M059J (cell line): ENCODE measurements around the gene AGAP1. TPM values are rescaled to one million over a fixed set of nuclear protein-coding genes. Genes with fewer than 3 reads are reported as not detected.
"Not testable (repeated sequence)": the region's sequence is repeated elsewhere in the genome, so short reads cannot be mapped to it uniquely, and the experiment has no call there.

Experiments used
- DNase-seq: peaks from one replicate; pipeline ENCODE4 v3.0.0-alpha.2; 2012; ENCODE audit warnings: low read depth
- total RNA-seq: library from RNA; depleted of rRNA; stranded (reverse); fragments of >200 nt; shearing (Covaris generic); gene quantifications from 2 replicates; pipeline ENCODE4 v1.2.3, GENCODE V29; 2014

The AGAP1 gene
- total RNA-seq, 1 experiment from 2014 or later, result 8.7 TPM

DNA sequence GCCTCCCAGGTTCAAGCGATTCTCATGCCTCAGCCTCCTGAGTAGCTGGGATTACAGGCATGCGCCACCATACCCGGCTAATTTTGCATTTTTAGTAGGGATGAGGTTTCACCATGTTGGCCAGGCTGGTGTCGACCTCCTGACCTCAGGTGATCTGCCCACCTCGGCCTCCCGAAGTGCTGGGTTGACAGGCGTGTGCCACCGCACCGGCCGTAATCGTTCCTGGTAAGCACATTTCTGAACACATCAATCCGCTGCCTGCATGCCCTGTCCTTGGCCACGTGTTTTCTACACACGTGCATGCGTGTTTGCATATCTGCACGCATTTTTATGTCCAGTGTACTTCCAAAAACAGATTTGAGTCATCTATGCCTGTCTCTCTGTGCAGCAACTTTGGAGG lies 597.0 kb downstream of the AGAP1 start:
- not testable (repeated sequence) for DNase-seq

DNA sequence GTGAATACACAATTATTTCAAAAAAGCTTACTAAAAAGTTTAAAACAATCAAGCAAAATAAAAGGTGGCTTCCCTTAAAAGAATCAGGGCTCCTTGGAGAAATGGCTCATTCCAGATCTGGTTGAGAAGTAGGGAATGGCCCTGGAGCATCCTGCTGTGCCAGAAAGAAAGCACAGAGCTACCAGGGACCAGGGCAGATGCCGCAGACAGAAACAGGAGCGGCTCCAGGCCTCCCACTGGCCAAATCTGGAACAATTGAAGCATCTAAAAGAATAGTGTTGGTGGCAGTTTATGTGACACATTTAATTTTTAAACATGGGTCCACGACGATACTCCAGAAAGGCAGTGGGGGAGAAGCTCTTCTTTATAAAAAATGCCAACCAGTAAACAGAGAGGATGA lies 598.9 kb downstream of the AGAP1 start:
- no peak for DNase-seq

DNA sequence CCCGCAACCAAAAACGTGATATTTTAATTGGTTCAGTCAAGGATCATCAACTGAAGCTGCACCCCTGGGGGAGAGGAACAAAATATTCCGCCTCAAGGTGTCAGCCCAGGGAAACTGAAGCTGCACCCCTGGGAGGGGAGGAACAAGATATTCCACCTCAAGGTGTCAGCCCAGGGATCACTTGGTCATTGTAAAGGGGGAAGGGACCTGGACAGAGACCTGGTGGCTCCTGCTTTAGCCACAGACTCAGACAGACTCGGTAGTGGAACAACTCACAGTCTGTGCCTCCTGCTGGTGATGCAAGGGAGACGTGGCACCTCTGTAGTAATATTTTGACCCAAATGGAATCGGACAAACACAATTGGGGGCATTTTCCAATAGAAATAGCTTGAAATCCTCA lies 599.3 kb downstream of the AGAP1 start:
- no peak for DNase-seq

DNA sequence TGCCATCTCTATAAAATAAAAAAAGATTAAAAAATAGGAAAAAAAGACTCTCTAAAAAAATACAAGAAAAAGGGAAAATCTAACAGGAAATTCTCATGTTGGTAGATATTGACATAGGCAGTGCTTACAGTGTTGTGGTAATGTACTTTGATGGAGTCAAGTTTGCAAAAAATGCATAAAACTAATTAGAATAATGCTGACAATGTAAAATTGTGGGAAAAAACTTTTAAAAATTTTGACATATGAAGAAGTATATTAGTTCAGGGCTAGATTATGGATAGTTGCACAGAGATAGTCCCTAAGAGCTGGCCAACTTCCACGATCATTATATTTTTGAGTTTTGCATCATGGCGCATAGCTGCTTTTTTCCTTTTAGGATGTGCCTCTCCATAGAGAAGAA lies 601.7 kb downstream of the AGAP1 start:
- no peak for DNase-seq

DNA sequence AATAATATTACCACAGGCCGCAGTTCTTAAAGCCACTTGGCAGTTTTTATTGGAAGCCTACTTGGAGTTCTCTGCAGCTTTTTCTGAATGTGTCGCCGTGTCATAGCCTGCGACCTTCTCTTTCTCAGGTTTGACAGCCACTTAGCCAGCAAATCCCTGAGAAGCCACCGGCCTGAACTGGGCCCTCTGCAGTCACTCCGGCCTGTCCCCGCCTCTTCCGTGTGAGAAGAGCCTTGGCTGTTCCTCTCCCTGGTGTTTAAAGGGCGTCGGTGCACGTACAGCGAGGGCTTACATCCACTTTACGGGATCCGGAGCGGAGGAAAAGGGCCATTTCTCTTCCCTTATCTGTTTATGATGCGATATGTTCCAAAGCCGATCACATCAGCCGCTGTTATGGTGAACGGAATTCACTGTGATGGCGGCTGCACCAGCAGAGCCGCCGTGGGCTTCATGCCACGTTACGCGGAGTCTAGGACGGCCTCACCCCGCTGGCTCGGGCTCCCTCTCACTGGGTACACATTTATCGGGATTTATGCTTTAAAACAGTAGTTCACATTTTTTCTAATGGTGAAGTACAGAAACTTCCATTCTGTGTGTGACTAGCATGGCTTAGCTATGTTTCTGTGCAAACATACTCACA lies 607.6 kb downstream of the AGAP1 start:
- no peak for DNase-seq

DNA sequence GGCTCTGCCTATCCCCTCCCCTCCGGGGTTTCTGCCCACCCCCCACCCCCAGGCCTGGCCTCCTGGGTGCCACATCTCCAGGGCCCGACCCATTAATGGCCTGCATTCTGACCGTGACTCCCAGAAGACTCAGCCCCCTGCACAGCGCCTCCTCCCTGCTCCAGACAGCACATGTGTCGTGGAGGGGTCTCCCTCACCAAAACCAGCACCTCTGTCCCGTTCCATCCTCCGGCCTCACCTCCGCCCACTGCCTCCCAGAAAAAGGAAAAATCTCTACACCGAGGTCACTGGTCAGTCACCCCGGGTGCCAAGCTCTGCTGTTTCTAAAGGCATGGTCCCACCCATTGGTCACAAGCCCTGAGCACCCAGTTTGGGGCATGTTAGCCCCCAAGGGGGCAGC lies 609.1 kb downstream of the AGAP1 start:
- no peak for DNase-seq

DNA sequence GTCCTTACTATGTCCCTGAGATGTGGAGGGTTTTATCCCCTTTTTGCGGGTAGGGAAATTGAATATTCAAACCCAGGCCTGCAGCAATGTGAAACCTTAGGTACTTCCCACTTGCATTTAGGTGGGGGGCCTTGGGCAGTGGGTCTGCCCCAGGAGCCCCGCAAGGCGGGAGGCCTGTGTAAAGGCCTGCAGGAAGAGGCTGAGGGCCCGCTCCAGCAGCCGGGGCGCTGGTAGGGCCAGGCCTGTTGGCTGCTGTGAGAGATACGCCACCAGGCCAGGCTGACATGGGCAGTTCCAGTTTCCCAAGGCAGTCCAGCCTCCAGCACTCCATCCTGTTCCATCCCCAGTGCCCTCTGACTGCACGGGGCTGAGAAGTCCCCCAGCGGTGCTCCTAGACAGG lies 610.1 kb downstream of the AGAP1 start:
- DNase-seq, result no peak

DNA sequence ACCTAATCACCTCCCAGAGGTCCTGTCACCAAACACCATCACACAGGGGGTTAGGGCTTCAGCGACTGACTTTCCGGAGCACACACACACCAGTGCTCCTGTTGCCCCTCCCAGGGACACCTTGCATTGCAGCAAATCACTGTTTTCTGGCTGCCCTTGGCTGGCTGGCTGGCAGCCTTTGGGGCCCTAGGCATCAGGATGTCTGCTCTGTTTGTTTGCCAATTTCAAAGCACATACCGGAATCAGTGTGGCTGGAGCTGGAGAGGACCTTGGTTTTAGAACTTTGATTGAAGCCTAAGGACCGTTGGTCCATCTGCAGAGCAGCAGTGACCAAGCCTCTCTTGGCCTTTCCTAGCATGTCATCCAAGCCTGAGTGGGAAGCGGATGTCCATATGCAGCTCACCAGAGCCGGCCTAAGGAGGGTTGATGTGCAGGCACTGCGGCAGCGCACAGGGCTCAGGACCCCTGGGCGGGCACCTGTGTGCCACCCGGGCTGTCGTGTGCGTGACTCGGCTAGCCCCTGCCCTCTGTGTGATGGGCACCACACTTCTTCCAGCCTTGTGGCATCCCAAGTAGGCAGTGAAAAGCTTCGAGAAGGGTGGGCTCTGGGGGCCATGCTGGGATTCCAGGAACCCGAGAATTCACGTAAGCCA lies 612.2 kb downstream of the AGAP1 start:
- no peak for DNase-seq

DNA sequence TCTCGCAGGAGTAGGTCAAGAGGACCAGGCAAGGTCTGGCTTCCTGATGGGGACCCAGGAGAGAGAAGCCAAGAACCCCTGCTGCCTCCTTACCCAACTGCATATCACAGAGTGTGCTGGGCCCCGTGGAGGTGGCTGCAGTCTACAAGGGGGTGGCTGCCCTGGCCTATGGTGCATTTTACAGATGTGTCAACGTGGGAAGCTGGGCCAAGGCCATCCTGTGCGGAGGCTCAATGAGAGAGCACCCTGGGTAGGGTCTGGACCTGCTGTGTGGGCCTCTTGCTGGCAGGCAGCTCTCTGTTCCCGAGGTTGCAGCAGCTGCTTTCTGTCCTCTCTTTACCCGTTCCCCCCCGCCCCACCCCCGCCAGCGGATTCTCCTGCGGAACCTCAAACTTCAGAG lies 612.9 kb downstream of the AGAP1 start:
- DNase-seq, result no peak

DNA sequence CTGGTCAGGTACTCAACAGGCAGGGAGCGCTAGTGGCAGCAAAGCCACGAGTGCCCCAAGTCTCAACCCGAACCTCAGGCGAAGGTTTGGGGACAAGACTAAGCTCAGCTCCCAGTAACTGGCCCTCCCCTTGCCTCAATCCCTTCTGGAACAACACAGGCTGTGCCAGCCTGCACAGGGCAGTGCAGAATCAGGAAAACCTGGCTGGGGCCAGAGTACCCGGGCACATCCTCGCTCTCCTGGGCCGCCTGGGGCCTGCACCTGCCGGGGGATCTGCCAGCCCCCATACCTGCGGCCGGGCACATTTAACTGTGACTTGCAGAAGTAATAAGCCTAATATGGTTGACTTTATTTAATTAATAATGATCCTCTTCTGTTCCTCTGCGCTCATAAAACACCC lies 613.7 kb downstream of the AGAP1 start:
- no peak for DNase-seq

DNA sequence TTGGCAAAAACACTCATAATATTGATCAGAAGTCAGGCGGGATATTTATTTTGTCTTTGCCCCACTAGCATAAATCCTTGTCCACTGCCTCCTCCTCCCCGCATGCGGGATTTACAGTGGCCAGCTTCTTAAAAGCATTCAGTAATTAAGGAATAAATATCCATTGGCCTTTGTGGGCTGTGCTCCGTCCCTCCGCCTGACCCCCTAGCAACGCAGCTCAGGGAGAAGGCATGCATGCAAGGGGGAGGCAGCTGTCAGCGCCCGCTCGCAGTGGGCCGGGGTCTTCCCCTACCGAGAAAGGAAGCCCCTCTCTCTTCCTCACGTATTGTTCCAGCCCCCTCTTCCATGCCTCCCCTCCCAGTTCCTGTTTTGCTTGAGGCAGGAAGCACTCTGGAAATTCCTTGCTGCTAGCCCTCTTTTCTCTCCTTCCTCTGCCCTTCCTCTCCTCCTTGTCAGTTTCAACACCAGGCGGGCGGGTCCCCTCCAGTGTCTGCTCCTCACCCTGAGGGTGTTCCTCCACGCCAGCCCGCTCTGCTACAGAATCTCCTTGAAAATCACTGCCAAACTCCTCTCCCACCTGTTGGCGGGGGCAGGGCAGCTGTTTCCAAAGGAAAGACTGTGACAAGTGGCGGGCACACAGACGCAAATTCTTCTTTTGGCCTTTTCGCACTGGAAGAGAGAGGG lies 614.2 kb downstream of the AGAP1 start:
- DNase-seq, result no peak

DNA sequence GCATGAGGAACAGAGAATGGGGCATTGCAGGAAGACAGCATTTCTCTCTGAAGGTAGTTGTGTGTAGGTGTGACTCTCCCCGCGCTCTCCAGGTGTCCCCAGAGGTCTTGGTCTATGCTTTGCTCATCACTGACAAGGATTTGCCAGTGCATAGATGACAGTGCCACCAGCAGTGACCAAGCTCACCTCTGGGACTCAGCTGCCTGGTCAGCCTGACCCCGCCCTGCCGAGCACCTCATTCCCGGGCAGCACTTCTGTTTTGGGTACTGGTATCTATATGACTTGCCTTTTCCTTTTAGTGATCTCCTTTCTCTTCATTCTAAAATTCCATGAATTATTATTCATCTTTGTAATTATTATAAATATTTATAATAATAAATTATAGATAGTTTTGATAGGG lies 615.2 kb downstream of the AGAP1 start:
- DNase-seq, result no peak

DNA sequence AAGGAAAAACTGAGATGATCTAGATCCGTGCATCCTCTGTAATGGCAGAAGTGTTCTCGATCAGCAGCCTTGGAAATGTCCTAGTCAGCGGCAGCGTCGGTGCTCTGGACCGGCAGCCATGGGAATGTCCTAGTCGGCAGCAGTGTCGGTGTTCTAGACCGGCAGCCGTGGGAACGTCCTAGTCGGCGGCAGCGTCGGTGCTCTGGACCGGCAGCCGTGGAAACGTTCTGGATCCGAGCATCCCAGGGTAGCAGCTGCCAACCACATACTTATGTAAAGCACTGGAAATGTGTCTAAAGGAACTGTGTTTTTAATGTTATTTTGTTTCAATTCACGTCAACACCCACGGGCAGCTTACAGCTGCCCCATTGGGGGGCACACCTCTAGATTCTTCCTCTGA lies 615.6 kb downstream of the AGAP1 start:
- no peak for DNase-seq

DNA sequence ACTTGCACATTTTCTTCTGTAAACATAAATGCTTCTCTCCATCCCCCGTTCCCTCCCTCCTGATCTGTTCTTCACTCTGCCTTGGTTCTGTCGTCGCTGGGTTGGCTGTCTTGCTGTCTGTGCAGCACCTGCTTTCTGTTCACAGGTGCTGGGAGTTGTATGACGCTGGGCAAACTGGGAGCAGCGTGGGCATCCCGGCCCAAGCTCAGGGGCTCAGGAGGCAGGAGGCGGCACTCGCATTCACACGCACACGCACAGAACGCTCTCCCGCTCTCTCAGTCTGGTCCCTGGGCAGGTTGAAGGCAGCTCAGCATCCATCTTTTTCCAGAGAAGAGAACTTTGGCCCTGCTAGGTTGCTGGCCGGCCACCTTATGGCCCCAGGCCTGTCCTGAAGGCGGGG lies 618.6 kb downstream of the AGAP1 start:
- DNase-seq, result no peak

DNA sequence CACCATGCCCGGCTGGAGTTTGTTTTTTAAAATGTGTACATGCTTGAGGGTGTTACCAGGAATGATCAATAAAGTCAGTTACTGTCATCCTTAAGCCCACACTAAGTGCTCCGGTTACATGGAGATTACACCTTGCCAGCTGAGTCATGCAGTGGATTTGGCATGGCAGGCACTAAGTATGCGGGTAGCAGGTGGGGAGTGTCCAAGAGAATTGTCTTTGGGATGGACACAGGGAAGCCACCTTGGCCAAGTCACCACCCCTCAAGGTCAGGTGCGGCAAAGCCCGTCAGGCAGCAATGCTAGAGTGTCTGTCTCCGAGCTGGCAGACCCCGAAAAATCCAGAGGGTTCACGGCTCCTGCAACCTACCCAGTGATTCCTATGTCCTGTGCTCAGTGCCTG lies 619.6 kb downstream of the AGAP1 start:
- DNase-seq, result no peak

DNA sequence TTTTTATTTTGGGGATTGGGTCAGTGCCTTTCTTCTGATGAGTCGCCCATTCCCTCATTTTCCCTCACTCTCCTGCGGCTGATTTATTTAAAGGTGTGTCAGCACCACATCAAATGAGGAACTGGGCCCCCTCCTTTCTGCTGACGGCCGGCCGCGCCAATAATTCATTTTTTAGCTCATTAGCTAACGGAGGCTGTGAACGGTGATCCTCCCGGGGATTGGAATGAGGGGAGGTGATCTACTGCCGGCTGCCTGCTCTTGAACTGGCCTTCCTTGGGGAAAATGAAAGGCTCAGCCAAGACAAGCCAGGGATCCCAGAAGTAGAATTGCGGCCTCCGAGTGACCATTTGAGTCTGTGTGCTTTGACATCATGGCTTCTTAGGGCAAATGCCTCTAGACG lies 620.1 kb downstream of the AGAP1 start:
- DNase-seq, result no peak

DNA sequence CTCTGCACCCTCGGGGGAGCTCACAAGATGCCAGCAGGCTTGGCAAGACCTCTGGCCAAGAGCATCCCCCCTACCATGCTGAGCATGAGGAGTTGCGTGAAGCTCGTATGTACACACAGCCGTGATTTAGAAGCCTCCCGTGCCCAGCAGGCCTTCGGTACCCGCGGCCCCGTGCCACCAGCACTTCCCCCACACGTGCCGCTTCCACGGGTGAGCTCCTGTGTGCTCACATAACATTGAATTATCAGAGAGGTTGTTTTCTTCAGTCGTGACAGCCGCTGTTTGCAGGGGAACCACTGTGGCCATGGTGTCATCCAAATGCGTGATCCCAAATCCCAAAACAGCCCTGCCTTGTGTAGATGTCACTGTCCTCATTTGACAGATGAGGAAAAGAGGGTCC lies 621.1 kb downstream of the AGAP1 start:
- DNase-seq, result no peak

DNA sequence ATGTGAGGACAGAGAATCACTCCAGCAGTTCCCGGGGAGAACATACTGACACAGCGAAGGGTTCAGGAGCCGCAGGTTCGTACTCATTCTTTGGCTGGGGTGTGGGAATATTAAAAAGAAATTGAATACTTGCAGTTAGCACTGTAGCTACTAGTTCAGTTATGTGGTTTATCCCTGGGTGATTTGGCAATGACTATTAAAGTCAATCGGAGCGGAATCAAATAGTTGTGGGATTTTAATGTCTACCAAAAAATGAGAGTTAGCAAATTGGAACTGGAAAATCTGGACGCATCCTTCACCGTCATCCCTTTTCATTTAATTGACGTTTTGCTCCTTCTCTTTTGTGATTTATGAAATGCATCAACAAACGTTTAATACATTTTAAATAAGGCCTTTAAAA lies 623.6 kb downstream of the AGAP1 start:
- no peak for DNase-seq

DNA sequence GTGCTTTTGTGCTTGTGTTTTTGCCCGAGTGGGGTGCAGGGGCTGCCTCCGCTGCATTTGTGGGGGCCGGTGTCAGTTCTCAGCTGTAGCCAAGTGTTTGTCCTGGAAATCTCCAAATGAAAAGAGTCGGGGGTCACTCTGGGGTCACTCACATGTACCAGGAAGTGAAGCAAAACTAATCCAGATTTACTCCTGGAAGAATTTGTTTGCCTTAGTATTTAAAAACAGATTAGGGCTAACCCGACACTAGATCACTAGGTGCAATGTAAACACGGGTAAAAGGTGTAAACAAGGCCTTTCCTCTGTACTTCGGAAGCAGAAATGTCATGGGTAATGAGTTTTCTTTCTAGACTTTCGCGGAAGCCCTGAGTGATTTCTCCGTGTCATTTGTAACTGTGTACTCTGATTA lies 624.0 kb downstream of the AGAP1 start:
- DNase-seq, result no peak

DNA sequence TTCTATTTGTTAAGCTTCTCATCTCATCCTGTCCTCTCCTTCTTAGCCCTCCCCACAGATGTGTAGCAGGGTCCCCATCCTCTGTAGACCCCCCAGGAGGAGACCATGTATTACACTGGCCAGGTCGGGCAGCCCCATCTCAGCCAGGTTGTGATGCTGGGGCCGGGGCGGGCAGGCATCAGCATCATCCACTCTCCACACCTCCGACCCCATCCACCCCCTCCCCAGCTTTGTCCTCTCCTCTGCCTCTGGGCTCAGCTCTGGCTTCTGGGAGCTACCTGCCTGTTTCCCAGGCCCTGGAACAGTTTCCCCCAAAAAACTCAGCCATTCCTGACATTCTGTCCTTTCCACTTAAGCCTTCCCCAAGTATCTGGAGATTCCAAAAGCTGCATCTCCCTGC lies 625.2 kb downstream of the AGAP1 start:
- no peak for DNase-seq

DNA sequence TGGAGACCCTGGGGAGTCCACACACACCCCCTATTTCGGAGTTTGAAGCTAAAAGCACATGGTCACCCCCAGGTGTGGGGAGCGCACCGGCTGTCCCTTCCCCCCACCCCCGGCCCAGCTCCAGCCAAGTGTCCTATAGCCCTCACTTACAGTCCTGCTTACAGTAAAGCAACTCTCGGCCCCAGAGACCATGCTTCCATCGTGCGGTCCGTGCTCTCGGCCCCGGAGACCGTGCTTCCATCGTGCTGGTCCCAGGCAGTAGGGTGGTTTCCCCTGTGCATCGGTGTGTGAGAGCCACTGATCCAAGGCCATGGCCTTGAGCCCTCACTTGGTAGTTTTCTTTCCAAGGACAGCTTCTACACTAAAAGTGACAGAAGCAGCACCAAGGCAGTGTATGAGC lies 625.6 kb downstream of the AGAP1 start:
- DNase-seq, result no peak

DNA sequence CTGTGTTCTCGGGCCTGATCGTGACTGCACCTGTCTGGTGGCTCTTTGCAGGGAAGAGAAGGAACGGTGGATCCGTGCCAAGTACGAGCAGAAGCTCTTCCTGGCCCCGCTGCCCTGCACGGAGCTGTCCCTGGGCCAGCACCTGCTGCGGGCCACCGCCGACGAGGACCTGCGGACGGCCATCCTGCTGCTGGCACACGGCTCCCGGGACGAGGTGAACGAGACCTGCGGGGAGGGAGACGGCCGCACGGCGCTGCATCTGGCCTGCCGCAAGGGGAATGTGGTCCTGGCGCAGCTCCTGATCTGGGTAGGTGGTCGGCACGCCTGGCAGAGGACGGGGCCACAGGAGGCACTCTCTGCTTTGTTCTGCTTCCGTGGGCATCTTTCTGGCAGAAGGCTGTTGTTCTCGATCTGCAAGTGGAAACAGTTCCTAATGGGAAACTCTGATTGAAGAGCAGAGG lies 626.3 kb downstream of the AGAP1 start:
- DNase-seq, result no peak

DNA sequence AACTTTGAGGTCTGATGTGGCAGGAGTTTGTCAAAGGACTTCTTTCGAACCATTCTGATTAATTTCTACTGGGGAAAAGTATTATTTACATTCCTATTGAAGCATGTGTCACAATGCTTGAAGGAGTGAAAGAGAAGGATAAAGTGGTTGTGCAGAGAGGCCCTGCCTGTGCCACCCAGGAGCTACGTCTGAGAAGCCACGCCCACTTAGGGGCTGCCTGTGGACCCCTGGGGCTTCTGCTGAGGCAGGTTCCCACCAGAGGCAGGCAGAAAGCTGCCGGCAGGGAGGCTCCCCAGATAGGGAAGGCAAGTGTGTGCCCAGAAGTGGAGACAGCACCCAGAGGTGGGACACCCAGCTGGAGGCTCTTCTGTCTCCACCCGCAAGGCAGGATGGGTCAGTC lies 627.0 kb downstream of the AGAP1 start:
- DNase-seq, result no peak
